Stimulated activated naive CD4-positive, alpha-beta T cell treated with Interleukin-2 at 50 U/mL for 16 hours (primary cell): Measurements from ENCODE around the gene SNX12.
"Not testable (repeated sequence)": the region's sequence is repeated elsewhere in the genome, so short reads cannot be mapped to it uniquely, and the experiment has no call there.

Source experiments
- DNase-seq: peaks from one replicate; lab custom pipeline; 2025; lab: John Stamatoyannopoulos, UW

Gene SNX12

GRCh38 chrX:71091263-71091662 lies 23.1 kb upstream of the SNX12 start:
- DNase-seq, result no peak

GRCh38 chrX:71085900-71086299 lies 17.8 kb upstream of the SNX12 start:
- no peak for DNase-seq

GRCh38 chrX:71082822-71083221 lies 14.7 kb upstream of the SNX12 start:
- no peak for DNase-seq

- no peak for DNase-seq
Observed at GRCh38 chrX:71082124-71082647, 14.1 kb upstream of the SNX12 start.

- DNase-seq, result no peak
Observed at GRCh38 chrX:71081330-71082123, 13.4 kb upstream of the SNX12 start.

GRCh38 chrX:71070531-71070930 lies 2.4 kb upstream of the SNX12 start:
- DNase-seq, result no peak

- DNase-seq, result no peak
Observed at GRCh38 chrX:71067712-71068043, 456 bp downstream of the SNX12 start.

GRCh38 chrX:71067089-71067488 lies 1.0 kb downstream of the SNX12 start:
- no peak for DNase-seq

- DNase-seq, result no peak
Observed at GRCh38 chrX:71060127-71060526, 8.0 kb downstream of the SNX12 start.

GRCh38 chrX:71057848-71058530 lies 10.1 kb downstream of the SNX12 start:
- DNase-seq, result no peak

GRCh38 chrX:71056867-71057266 lies 11.3 kb downstream of the SNX12 start:
- DNase-seq, result no peak

GRCh38 chrX:71053217-71053621 lies 14.9 kb downstream of the SNX12 start:
- no peak for DNase-seq

- DNase-seq, result no peak
Observed at GRCh38 chrX:71052721-71053120, 15.4 kb downstream of the SNX12 start.

GRCh38 chrX:71047891-71048290 lies 20.2 kb downstream of the SNX12 start:
- DNase-seq, result not testable (repeated sequence)

- no peak for DNase-seq
Observed at GRCh38 chrX:71017396-71017939, 50.7 kb downstream of the SNX12 start.
